GM23338 (cell line): Measurements from ENCODE around the gene GCK. TPM values are rescaled to one million over a fixed set of nuclear protein-coding genes. Genes with fewer than 3 reads are reported as not detected.

Source experiments
- ATAC-seq: fragments of 200-7000 bp; cut with Tn5 transposase; 3 replicates; pipeline ENCODE4 v1.9.1; 2020
- DNase-seq: peaks from one replicate; pipeline ENCODE4 v3.0.0-alpha.2; 2015; ENCODE audit warnings: low spot score
- H2AFZ ChIP-seq: fragments of 200-600 bp; sonication (generic); 2 replicates; pipeline ENCODE4 v1.8.0; 2016; ENCODE audit warnings: antibody characterized with exemption, mild to moderate bottlenecking, moderate library complexity
- H3F3A ChIP-seq: fragments of 200-600 bp; sonication (generic); replicated peaks from 2 replicates; pipeline ENCODE4 v1.8.0; 2017; ENCODE audit warnings: antibody characterized with exemption, mixed run types, low read depth
- H3K27ac ChIP-seq: fragments of 200-600 bp; sonication (generic); 2 replicates; pipeline ENCODE4 v1.6.1; 2016; ENCODE audit warnings: low read depth
- H3K27me3 ChIP-seq: fragments of 200-600 bp; sonication (generic); 2 replicates; pipeline ENCODE4 v1.8.0; 2016; ENCODE audit warnings: mild to moderate bottlenecking, mixed run types, moderate library complexity; ENCODE audit not compliant: insufficient read depth
- H3K36me3 ChIP-seq: fragments of 200-600 bp; sonication (generic); 2 replicates; pipeline ENCODE4 v1.8.0; 2016; ENCODE audit warnings: mild to moderate bottlenecking; ENCODE audit not compliant: insufficient read depth
- H3K4me1 ChIP-seq: fragments of 200-600 bp; sonication (generic); 2 replicates; pipeline ENCODE4 v1.8.0; 2016; ENCODE audit warnings: mild to moderate bottlenecking, moderate library complexity; ENCODE audit not compliant: insufficient read depth
- H3K4me2 ChIP-seq: fragments of 200-600 bp; sonication (generic); 2 replicates; pipeline ENCODE4 v1.7.1; 2017; ENCODE audit warnings: mixed run types
- H3K4me3 ChIP-seq: fragments of 200-600 bp; sonication (generic); 2 replicates; pipeline ENCODE4 v1.6.1; 2016; ENCODE audit warnings: mixed run types
- H3K79me2 ChIP-seq: fragments of 200-600 bp; sonication (generic); replicated peaks from 2 replicates; pipeline ENCODE4 v1.8.0; 2017; ENCODE audit warnings: mild to moderate bottlenecking; ENCODE audit not compliant: insufficient read depth
- H3K9me2 ChIP-seq: fragments of 200-600 bp; sonication (generic); 2 replicates; pipeline ENCODE4 v1.8.0; 2017; ENCODE audit not compliant: insufficient read depth
- H4K20me1 ChIP-seq: fragments of 200-600 bp; sonication (generic); replicated peaks from 2 replicates; pipeline ENCODE4 v1.8.0; 2017; ENCODE audit warnings: mild to moderate bottlenecking; ENCODE audit not compliant: insufficient read depth
- H3K27ac Mint-ChIP-seq: 2 replicates; pipeline ENCODE4 v1.8.0; 2020; ENCODE audit warnings: inconsistent platforms, mild to moderate bottlenecking, moderate library complexity, mixed read lengths
- H3K27me3 Mint-ChIP-seq: 3 replicates; pipeline ENCODE4 v1.8.0; 2022; ENCODE audit warnings: low read depth, mild to moderate bottlenecking, moderate library complexity, mixed read lengths, inconsistent platforms; ENCODE audit not compliant: insufficient read depth, poor library complexity
- H3K36me3 Mint-ChIP-seq: 3 replicates; pipeline ENCODE4 v1.8.0; 2021; ENCODE audit warnings: low read depth, mild to moderate bottlenecking, inconsistent platforms, moderate library complexity, mixed read lengths
- H3K4me1 Mint-ChIP-seq: 3 replicates; pipeline ENCODE4 v1.8.0; 2020; ENCODE audit warnings: mild to moderate bottlenecking, inconsistent platforms, mixed read lengths
- H3K4me3 Mint-ChIP-seq: 3 replicates; pipeline ENCODE4 v1.8.0; 2021; ENCODE audit warnings: moderate library complexity, mild to moderate bottlenecking, inconsistent platforms, mixed read lengths
- H3K9me3 Mint-ChIP-seq: 3 replicates; pipeline ENCODE4 v1.8.0; 2020; ENCODE audit warnings: moderate library complexity, mild to moderate bottlenecking, inconsistent platforms, mixed read lengths
- CREB1 ChIP-seq: fragments of 250-450 bp; sonication (Bioruptor Pico); IDR thresholded peaks from 2 replicates; pipeline ENCODE4 v1.5.0; 2020; ENCODE audit warnings: low read depth, mild to moderate bottlenecking, moderate library complexity
- EZH2 ChIP-seq: fragments of 200-600 bp; sonication (generic); IDR thresholded peaks from one replicate; pipeline ENCODE4 v1.8.0; 2017; ENCODE audit warnings: antibody characterized with exemption, mild to moderate bottlenecking, low read depth; ENCODE audit not compliant: unreplicated experiment
- EZH2phosphoT487 ChIP-seq: fragments of 200-600 bp; sonication (generic); IDR thresholded peaks from one replicate; pipeline ENCODE4 v1.8.1; 2018; ENCODE audit warnings: antibody characterized with exemption; ENCODE audit not compliant: unreplicated experiment
- JUNB ChIP-seq: IDR thresholded peaks from one replicate; pipeline ENCODE4 v1.6.1; 2016; ENCODE audit warnings: antibody characterized with exemption; ENCODE audit not compliant: unreplicated experiment
- NANOG ChIP-seq: IDR thresholded peaks from 2 replicates; pipeline ENCODE4 v1.6.1; 2016; ENCODE audit warnings: antibody characterized with exemption, borderline replicate concordance
- POLR2AphosphoS5 ChIP-seq: IDR thresholded peaks from 2 replicates; pipeline ENCODE4 v1.6.1; 2016; ENCODE audit warnings: antibody characterized with exemption, low read depth
- STAT1 ChIP-seq: IDR thresholded peaks from one replicate; pipeline ENCODE4 v1.6.1; 2016; ENCODE audit warnings: antibody characterized with exemption; ENCODE audit not compliant: unreplicated experiment
- ZNF114 ChIP-seq: fragments of 250-450 bp; sonication (Bioruptor Pico); IDR thresholded peaks from 2 replicates; pipeline ENCODE4 v1.5.0; 2020; ENCODE audit warnings: mild to moderate bottlenecking, moderate library complexity
- ZNF331 ChIP-seq: fragments of 250-450 bp; sonication (Bioruptor Pico); IDR thresholded peaks from 2 replicates; pipeline ENCODE4 v1.5.0; 2020; ENCODE audit warnings: low read depth, mild to moderate bottlenecking, moderate library complexity
- polyA plus RNA-seq: library from polyadenylated mRNA; unstranded; fragments of >200 nt; fragmentation: Nextera tagmentation; extraction: Ambion mirVana; gene quantifications from 2 replicates; pipeline ENCODE4 v1.2.1, GENCODE V29; 2016
- total RNA-seq: library from RNA; depleted of rRNA; stranded (reverse); fragments of >200 nt; shearing (Covaris generic); gene quantifications from 2 replicates; pipeline ENCODE4 v1.2.3, GENCODE V29; 2014
- TF ChIP-seq, protein P1 (sequence below): fragments of 250-450 bp; sonication (Bioruptor Pico); IDR thresholded peaks from 2 replicates; pipeline ENCODE4 v1.5.0; 2020; ENCODE audit warnings: mild to moderate bottlenecking, moderate library complexity
- TF ChIP-seq, protein P2 (sequence below): IDR thresholded peaks from 2 replicates; pipeline ENCODE4 v1.6.1; 2016; ENCODE audit warnings: antibody characterized with exemption
- TF ChIP-seq, protein P3 (sequence below): IDR thresholded peaks from one replicate; pipeline ENCODE4 v1.6.1; 2018; ENCODE audit warnings: antibody characterized with exemption; ENCODE audit not compliant: unreplicated experiment
- TF ChIP-seq, protein P4 (sequence below), 2 experiments: fragments of 200-600 bp in 1 of 2; sonication (generic) in 1 of 2; conservative IDR thresholded peaks; 2 replicates each; pipeline versions ENCODE4 v1.5.1 to v1.6.1; 2016 to 2017; ENCODE audit warnings: antibody characterized with exemption in 2 of 2, low read depth in 2 of 2, mild to moderate bottlenecking in 2 of 2, moderate library complexity in 1 of 2

The GCK gene
- total and polyA plus RNA-seq, 2 experiments from 2014 or later = 6.1 to 7.3 TPM

DNA sequence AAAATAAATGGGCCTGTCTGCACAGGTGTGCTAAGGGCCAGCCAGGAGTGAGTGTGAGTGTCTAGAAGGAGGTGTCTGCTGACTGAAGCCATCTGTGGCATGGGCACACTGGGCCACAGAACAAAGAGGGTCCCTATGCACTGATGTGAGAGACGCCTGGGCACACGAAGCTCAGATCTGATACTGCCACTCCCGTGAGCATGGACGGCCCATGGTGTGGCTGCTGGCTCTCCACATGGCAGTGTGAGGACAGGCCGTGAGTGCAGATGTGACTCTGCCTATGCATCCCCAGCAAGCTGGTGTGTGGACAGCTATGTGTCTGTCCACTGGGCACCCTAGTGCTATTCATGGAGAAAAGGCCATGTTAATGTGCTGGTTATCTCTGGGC lies 35.3 kb downstream of the GCK start:
- no peak overlapping the region for H3K4me2 ChIP-seq
- H2AFZ ChIP-seq = no peak overlapping the region
- H3K27me3 Mint-ChIP-seq = peaks cover 6% of the 10 kb centered on the region
- peaks cover 3% of the 10 kb centered on the region; the same call in 2 of the 3 replicates for H3K4me1 Mint-ChIP-seq
- H3K79me2 ChIP-seq = no peaks in the 10 kb centered on the region
- DNase-seq (no peak), ATAC-seq (no peak)
- H3F3A ChIP-seq = no peaks in the 10 kb centered on the region
- no peaks in the 10 kb centered on the region for H3K36me3 Mint-ChIP-seq
- no peaks in the 10 kb centered on the region for H3K36me3 ChIP-seq
- no peak overlapping the region for H3K4me3 Mint-ChIP-seq
- no peaks in the 10 kb centered on the region for H3K27me3 ChIP-seq
- TF ChIP-seq CREB1 (CRISPR knock-in tag) (no peak), NANOG (no peak), POLR2AphosphoS5 (no peak), ZNF331 (CRISPR knock-in tag) (no peak), EZH2phosphoT487 (no peak), EZH2 (no peak), STAT1 (no peak), ZNF114 (CRISPR knock-in tag) (no peak), JUNB (no peak)
- TF ChIP-seq, protein P1, sequence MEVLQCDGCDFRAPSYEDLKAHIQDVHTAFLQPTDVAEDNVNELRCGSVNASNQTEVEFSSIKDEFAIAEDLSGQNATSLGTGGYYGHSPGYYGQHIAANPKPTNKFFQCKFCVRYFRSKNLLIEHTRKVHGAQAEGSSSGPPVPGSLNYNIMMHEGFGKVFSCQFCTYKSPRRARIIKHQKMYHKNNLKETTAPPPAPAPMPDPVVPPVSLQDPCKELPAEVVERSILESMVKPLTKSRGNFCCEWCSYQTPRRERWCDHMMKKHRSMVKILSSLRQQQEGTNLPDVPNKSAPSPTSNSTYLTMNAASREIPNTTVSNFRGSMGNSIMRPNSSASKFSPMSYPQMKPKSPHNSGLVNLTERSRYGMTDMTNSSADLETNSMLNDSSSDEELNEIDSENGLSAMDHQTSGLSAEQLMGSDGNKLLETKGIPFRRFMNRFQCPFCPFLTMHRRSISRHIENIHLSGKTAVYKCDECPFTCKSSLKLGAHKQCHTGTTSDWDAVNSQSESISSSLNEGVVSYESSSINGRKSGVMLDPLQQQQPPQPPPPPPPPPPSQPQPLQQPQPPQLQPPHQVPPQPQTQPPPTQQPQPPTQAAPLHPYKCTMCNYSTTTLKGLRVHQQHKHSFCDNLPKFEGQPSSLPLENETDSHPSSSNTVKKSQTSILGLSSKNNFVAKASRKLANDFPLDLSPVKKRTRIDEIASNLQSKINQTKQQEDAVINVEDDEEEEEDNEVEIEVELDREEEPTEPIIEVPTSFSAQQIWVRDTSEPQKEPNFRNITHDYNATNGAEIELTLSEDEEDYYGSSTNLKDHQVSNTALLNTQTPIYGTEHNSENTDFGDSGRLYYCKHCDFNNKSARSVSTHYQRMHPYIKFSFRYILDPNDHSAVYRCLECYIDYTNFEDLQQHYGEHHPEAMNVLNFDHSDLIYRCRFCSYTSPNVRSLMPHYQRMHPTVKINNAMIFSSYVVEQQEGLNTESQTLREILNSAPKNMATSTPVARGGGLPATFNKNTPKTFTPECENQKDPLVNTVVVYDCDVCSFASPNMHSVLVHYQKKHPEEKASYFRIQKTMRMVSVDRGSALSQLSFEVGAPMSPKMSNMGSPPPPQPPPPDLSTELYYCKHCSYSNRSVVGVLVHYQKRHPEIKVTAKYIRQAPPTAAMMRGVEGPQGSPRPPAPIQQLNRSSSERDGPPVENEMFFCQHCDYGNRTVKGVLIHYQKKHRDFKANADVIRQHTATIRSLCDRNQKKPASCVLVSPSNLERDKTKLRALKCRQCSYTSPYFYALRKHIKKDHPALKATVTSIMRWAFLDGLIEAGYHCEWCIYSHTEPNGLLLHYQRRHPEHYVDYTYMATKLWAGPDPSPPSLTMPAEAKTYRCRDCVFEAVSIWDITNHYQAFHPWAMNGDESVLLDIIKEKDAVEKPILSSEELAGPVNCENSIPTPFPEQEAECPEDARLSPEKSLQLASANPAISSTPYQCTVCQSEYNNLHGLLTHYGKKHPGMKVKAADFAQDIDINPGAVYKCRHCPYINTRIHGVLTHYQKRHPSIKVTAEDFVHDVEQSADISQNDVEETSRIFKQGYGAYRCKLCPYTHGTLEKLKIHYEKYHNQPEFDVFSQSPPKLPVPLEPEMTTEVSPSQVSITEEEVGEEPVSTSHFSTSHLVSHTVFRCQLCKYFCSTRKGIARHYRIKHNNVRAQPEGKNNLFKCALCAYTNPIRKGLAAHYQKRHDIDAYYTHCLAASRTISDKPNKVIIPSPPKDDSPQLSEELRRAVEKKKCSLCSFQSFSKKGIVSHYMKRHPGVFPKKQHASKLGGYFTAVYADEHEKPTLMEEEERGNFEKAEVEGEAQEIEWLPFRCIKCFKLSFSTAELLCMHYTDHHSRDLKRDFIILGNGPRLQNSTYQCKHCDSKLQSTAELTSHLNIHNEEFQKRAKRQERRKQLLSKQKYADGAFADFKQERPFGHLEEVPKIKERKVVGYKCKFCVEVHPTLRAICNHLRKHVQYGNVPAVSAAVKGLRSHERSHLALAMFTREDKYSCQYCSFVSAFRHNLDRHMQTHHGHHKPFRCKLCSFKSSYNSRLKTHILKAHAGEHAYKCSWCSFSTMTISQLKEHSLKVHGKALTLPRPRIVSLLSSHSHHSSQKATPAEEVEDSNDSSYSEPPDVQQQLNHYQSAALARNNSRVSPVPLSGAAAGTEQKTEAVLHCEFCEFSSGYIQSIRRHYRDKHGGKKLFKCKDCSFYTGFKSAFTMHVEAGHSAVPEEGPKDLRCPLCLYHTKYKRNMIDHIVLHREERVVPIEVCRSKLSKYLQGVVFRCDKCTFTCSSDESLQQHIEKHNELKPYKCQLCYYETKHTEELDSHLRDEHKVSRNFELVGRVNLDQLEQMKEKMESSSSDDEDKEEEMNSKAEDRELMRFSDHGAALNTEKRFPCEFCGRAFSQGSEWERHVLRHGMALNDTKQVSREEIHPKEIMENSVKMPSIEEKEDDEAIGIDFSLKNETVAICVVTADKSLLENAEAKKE (CRISPR knock-in tag) = no peak
- TF ChIP-seq, protein P2, sequence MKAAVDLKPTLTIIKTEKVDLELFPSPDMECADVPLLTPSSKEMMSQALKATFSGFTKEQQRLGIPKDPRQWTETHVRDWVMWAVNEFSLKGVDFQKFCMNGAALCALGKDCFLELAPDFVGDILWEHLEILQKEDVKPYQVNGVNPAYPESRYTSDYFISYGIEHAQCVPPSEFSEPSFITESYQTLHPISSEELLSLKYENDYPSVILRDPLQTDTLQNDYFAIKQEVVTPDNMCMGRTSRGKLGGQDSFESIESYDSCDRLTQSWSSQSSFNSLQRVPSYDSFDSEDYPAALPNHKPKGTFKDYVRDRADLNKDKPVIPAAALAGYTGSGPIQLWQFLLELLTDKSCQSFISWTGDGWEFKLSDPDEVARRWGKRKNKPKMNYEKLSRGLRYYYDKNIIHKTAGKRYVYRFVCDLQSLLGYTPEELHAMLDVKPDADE = no peak
- TF ChIP-seq, protein P3, sequence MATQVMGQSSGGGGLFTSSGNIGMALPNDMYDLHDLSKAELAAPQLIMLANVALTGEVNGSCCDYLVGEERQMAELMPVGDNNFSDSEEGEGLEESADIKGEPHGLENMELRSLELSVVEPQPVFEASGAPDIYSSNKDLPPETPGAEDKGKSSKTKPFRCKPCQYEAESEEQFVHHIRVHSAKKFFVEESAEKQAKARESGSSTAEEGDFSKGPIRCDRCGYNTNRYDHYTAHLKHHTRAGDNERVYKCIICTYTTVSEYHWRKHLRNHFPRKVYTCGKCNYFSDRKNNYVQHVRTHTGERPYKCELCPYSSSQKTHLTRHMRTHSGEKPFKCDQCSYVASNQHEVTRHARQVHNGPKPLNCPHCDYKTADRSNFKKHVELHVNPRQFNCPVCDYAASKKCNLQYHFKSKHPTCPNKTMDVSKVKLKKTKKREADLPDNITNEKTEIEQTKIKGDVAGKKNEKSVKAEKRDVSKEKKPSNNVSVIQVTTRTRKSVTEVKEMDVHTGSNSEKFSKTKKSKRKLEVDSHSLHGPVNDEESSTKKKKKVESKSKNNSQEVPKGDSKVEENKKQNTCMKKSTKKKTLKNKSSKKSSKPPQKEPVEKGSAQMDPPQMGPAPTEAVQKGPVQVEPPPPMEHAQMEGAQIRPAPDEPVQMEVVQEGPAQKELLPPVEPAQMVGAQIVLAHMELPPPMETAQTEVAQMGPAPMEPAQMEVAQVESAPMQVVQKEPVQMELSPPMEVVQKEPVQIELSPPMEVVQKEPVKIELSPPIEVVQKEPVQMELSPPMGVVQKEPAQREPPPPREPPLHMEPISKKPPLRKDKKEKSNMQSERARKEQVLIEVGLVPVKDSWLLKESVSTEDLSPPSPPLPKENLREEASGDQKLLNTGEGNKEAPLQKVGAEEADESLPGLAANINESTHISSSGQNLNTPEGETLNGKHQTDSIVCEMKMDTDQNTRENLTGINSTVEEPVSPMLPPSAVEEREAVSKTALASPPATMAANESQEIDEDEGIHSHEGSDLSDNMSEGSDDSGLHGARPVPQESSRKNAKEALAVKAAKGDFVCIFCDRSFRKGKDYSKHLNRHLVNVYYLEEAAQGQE = no peak
- TF ChIP-seq, protein P4, sequence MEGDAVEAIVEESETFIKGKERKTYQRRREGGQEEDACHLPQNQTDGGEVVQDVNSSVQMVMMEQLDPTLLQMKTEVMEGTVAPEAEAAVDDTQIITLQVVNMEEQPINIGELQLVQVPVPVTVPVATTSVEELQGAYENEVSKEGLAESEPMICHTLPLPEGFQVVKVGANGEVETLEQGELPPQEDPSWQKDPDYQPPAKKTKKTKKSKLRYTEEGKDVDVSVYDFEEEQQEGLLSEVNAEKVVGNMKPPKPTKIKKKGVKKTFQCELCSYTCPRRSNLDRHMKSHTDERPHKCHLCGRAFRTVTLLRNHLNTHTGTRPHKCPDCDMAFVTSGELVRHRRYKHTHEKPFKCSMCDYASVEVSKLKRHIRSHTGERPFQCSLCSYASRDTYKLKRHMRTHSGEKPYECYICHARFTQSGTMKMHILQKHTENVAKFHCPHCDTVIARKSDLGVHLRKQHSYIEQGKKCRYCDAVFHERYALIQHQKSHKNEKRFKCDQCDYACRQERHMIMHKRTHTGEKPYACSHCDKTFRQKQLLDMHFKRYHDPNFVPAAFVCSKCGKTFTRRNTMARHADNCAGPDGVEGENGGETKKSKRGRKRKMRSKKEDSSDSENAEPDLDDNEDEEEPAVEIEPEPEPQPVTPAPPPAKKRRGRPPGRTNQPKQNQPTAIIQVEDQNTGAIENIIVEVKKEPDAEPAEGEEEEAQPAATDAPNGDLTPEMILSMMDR (conservative IDR thresholded peaks at IDR 0.05; ENCODE audit: low read depth in 2 of 2) = no peak
- no peak overlapping the region for H3K27ac ChIP-seq
- H3K9me2 ChIP-seq = no peaks in the 10 kb centered on the region
- H3K27ac Mint-ChIP-seq = no peak overlapping the region
- H3K4me3 ChIP-seq = no peak overlapping the region
- no peaks in the 10 kb centered on the region for H3K9me3 Mint-ChIP-seq
- H4K20me1 ChIP-seq = no peaks in the 10 kb centered on the region
- no peaks in the 10 kb centered on the region for H3K4me1 ChIP-seq
